ENCODE results near the gene PRMT7. TPM values are rescaled to one million over a fixed set of nuclear protein-coding genes. Genes with fewer than 3 reads are reported as not detected.
A peak's percentile ranks its signal among the peaks of the same experiment; 100 is the strongest.

Gene PRMT7
- total RNA-seq, 1 experiment from 2014 or later: 41.5 TPM

DNA sequence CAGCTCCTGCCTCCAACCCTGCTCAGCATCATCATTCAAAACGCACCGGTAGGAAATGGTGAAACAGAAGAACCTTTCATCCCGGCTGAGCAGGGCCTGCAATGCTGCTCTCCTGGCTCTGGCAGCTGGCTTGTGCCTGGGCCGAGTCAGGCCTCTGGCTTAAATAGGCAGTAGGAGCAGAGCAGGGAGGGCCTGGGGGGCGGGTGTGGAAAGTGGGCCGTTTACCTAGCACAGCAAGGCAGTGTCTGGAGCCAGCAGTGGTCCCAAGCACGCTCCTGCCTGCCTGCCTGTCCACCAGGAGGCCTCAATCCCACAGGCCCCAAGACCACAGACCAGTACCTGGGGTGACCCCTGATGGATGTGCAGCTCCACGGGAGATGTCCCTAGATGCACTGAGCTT lies 78.2 kb downstream of the PRMT7 start:
- DNase-seq (ENCODE audit: low read depth): no peak

DNA sequence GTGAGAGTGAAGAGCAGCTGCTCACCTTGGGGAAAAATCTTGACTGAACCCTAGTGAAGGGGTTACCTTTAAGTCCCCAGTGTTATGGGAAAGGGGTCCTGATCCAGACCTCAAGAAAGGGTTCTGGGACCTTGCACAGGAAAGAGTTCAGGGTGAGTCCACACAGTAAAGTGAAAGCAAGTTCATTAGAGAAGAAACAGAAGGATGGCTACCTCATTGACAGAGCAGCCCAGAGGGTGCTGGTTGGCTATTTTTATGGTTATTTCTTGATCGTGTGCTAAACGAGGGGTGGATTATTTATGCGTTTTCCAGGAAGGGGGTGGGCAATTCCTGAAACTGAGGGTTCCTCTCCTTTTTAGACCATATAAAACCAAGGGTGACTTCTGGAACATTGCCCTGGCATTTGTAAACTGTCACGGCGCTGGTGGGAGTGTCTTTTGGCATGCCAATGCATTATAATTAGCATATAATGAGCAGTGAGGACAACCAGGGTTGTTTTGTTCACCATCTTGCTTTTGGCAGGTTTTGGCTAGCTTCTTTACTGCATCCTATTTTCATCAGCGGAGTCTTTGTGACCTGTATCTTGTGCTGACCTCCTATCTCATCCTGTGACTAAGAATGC lies 79.0 kb downstream of the PRMT7 start:
- DNase-seq (ENCODE audit: low read depth): no peak

DNA sequence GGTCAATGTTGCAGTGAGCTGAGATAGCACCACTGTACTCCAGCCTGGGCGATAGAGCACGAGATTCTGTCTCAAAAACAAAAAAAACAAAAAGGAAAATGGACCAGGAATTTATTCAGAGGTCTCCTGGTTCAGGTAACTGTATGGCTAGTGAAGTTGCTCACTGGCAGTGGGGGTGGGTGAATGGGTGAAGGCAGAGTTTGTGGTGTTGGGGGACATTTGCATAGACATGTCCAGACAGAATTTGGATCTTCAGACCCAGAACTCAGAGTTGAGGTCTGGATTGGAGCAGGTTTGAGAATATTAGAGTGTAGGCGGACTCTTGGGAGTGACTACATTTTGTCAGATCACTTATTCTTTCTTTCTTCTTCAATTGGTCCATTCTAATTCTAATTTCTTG lies 82.5 kb downstream of the PRMT7 start:
- no peak for DNase-seq (ENCODE audit: low read depth)

DNA sequence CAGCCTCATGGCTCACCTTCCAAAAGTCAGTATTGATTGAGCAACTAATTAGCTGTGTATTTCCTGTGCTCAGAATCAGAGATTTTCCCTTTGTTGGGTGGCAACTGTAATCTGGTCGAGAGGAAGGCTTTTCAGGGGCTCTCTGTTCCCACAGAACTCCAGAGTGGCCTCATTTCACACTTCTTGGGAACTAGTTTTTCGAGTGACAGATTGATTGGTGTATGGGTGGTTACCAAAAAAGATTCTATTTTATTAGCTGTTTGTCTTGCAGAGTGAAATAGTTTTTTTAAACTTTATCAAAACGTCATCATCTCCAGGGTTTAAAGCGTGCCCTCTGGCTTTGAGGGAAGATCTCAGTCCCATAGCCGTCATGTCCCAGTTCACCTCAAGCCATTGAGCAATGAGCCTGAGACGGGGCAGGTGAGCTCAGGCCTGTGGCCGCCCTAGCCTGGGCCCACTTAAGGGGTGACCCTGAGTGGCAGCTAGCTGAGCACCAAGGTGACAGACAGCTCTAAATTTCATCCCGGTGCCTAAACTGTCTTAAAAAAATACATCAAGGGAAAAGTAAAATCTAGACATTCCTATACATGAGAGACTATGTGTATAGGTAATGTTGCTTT lies 84.5 kb downstream of the PRMT7 start:
- no peak for DNase-seq (ENCODE audit: low read depth)

DNA sequence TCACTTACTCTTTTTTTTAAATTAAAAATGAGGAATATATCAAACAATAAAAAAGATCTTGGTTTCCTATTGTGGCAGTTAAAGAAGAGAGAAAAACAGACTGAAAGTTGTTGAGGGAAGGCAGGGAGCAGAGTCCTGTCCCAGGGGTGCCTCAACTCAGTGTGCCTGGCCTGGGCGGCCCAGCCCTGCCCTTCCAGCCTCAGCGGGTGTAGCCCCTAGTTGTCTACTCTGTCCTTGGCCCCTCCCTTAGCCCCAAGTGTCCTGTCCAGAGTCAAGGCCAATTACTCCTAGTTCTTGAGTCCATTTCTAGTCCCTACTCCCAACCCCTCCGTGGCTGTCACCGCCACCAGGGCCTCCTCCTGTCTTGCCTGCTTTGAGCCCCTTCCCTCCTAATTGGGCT lies 85.0 kb downstream of the PRMT7 start:
- DNase-seq (ENCODE audit: low read depth): no peak

DNA sequence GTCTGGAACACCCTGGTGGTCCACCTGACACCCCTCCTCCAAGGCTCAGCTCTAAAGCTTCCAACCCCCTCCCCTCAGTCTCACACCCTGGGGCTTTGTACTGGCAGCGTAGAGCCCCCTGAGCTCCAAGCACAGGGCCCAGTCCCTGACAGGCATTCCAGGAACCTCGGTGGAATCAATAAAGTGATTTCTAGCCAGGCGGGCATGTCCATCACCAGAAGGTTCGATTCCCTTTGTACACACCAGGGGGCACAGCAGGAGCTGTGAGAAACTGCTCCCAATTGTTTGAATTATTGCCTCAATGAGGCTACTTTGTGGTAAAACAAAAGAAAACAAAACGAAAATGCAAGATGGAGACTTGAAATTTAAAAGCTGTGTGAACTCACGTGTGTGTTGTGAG lies 85.7 kb downstream of the PRMT7 start:
- DNase-seq (ENCODE audit: low read depth): no peak

DNA sequence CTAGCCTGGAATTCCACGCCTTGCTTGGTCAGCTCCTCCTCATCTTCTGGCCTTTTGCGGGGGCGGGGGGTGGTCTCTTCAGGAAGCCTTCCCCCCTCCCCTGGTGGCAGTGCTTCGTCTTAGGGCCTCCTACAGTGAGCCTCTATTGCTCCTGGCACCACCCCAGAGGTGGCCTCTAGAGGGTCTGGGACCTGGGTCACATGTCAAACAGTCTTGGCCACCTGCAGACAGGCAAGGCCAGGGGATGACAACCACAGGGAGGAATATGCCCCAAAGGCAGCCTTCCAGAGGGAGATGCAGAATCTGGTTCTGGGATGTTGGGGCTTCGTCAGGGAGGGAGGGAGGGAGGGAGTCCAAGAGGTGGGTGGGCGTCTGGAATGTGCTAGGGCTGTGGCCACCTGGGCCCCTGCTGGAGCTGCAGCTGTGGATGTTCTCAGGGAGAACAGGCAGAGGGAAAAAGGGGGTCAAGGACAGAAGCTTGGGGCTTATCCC lies 86.9 kb downstream of the PRMT7 start:
- DNase-seq (ENCODE audit: low read depth): no peak

DNA sequence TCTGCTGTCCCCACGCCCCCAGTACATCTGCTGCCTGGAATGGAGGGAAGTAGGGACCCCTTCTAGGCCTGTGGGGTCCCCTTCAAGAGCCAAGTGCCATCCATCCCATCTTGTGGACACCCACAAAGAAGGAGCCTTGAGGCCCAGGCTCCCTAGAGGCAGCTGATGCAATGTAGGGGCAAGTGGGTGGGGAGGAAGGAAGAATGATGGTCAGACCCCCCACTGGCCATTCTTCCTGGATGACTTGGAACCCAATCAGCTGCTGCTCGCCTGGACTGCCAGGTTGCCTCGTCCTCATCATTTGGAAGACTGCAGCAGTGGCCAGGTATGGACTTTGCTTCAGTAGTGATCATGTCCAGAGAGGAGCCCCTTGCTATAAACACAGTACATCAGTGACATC lies 88.6 kb downstream of the PRMT7 start:
- peak; percentile 10 for DNase-seq (ENCODE audit: low read depth)

DNA sequence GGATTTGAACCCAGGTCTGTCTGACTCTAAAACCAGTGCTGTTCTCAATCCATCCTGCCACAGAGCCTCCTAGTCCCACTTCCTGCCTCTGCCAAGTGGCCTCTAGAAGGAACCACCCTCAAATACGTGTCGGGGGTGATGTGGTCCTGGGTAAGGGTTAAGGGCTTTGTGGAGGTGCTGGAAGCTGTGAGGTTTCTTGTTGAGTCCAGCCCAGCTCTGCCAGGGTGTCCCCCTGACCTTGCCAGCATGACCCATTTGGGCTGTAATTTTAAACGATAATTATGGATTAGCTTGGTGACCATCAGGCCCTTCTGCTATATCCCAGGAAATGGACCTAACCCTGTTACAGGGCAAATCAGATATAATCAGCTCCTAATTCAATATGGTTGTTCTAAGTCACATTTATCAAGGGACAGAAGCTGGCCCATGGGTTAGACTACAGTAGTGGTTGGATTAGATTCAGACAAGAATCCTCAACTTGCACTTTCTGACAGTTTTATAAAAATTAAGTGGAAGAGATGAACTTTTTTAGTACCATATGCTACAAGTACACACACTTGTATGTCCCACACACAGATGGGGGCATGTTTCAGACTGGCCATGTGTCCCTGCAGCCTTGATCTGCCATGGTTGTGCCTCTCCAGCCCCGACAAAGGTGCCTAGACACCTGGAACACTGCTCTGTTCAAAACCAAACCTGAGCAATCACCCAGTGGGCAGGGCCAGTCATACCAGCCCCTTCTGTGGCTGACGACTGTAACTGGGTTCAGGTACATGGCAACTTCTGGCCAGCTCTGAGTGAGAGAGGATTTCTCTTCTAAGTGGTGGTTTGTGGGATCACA lies 89.5 kb downstream of the PRMT7 start:
- DNase-seq (ENCODE audit: low read depth): no peak

DNA sequence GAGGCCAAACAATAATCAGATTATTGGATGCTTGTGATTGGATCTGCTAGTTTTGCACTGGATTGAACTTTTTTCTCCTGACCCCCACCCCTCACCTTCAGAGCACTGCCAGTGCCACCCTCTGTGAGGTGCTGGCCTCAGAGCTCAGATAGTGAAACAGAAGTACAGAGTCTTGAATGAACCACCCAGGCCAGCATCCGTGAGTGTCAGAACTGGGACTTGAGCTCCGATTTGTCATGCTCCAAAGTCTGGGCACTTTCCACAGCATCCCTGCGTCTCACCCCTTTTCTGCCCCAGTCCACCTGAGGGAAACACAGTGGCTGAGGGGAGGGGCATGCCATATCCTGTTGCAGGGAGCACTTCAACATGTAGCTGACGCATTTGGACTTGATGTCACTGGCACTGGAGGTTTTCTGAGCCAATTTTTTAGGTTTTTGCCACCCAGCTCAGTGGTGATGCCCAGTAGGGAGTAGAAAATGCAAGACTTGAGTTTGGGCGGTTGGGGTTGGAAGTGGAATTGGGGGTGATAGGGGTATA lies 90.2 kb downstream of the PRMT7 start:
- DNase-seq (ENCODE audit: low read depth): no peak

DNA sequence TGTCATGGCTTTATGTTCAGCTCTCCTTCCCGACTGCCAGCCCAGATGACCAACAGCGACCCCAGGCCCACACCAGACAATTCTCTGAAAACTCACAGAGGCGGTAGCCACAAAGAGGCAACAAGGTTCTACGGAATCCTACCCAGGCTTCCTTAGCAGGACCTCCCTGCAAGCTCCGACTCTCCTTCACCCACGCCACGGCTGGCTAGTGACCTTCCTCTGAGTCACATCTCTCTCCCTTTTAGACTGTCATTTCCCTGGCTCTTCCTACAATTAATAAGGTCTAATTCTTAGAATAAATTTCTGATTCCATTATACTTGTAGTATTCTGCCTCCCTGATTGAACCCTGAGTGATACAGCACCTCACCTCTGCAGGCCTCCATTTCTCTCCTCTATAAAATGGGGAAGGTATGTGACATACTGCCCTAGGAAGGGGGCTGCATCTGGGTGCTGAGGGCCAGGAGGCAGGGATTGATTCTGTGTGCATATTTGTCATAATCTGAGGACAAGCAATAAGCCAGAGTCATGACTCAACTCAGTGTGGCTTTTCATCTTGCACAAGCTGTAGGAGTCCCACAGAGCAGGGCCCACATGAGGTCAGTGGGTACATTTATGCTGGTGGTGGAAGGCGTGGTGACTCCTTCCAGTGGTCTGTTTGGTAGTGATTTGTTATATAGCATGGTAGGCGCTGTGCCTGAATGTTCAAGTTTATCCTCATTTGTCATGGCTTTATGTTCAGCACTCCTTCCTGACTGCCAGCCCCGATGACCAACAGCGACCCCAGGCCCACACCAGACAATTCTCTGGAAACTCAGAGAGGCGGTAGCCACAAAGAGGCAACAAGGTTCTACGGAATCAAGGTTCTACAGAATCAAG lies 91.3 kb downstream of the PRMT7 start:
- DNase-seq (ENCODE audit: low read depth): peak; percentile 51

DNA sequence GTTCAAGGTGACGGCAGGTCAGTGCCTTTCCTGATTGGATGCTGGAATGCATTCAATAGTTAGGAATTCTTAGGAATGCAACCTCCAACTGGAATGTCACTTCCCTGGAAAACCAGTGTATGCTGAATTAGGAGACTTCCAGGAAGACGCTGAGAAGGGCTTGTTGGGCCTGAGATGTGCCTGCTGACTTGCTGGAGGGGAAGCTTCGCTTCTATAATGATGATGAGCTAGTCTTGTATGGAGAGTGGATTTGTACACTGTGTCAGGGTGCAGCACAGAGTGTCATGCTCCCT lies 91.9 kb downstream of the PRMT7 start:
- no peak for DNase-seq (ENCODE audit: low read depth)

DNA sequence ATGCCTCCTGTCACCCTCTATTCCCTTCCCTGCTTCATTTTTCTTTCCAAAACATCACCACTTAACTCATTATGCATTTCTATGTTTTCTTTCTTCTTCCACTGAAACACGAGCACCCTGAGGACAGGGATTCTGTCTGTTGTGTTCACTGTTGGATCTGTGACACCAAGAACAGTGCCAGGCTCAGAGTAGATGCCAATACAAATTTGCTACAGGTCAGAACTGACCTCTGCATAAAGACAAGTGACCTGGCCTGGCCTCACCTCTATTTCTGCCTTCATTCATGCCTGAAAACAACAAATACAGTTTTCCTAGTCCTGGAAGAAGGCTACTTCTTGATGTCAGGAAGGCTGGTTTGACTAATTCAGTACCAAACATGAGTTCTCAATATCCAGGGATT lies 92.4 kb downstream of the PRMT7 start:
- no peak for DNase-seq (ENCODE audit: low read depth)

DNA sequence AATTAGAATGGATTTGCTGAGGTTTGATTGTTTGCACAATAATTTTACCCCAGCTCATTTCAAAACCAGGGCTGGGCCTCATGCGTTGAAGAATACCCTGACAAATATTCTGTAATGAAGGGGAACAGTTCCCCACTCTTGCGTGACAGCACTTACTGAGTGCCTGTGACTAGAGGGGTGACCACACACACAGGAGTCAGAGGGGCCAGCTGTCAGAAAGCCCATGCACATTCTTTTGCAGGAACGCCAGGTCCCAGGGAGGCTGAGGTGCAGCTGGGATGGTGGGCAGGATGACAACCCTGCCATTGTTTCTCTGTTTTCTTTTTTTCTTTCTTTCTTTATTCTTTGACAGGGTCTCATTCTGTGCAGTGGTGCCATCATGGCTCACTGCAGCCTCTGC lies 92.9 kb downstream of the PRMT7 start:
- no peak for DNase-seq (ENCODE audit: low read depth)

DNA sequence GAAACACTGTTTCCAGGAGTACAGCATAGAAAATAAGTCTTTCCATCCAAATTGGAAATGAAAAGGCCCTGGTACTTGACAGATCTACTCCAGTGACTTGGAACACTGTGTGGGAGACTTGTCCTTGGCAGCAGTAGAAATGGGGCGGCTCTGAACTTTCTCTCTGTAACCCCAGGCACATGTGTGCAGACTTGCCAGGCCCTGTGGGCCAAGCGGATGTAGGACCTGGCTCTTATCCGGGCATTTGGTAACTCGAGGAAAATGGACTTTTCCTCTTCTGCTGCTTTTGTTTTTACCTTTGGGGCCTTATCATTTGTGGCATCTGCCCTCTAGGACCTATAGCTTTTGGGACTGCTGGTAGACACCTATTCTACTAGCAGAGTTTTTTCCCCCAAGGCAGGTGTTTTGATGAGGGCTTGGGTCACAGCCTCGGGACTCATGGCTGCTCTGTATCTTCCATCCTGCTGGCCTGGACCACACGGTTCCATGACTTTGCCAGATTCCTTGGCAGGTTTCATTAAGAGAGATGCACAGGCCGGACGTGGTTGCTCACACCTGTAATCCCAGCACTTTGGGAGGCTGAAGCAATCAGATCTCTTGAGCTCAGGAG lies 94.0 kb downstream of the PRMT7 start:
- no peak for DNase-seq (ENCODE audit: low read depth)

DNA sequence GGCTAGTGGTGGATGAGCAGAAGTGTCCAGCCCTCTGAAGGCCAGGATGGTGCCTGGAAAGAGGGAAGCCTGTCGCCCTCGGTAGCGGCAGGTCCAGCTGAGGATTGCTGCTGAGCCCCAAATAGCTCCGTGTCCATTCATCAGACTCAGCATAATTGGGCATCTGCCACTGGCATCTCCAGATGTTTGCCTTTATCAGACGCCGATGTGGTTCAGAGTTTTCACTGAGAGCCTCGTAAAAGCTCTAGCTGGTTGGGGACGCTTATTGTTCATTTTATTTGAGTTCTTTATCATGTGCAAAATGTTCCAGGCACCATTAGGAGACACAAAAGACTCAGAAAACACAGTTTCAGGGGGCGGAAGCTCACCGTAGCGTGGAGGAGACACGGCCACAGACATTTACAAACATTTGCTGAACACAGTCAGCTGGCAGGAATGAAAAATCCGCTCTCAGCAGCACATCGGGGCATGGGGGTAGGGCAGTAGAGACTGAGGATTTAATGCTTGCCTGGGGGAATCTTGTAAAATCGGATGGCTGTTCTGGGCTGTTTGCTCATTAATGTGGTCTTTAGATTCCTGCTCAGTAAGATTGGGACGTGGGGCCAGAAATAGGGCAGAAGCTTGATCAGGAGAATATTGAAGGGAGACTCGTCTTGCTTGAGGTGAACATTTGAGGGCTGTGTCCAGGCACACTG lies 95.8 kb downstream of the PRMT7 start:
- no peak for DNase-seq (ENCODE audit: low read depth)
